CD14-positive monocyte (primary cell): Measurements from ENCODE around the gene PRPF38B. TPM values are rescaled to one million over a fixed set of nuclear protein-coding genes. Genes with fewer than 3 reads are reported as not detected.

Experiments
- DNase-seq, 3 donors: peaks; one replicate each; pipeline ENCODE4 v3.0.0-alpha.2; 2011 to 2022
- H2AFZ ChIP-seq: 2 replicates; pipeline ENCODE4 v1.6.0; 2012; ENCODE audit warnings: mild to moderate bottlenecking, low read depth, low read length, inconsistent platforms; ENCODE audit not compliant: insufficient read depth, poor library complexity, severe bottlenecking
- H3K27ac ChIP-seq, 2 donors: 1 replicate in 1 of 2; 2 replicates in 1 of 2; pipeline ENCODE4 v1.5.1; 2012 to 2013; ENCODE audit warnings: low read length in 2 of 2, control low read depth in 1 of 2, inconsistent platforms in 1 of 2, low read depth in 1 of 2, mild to moderate bottlenecking in 1 of 2
- H3K27me3 ChIP-seq, 2 donors: one replicate each; pipeline versions ENCODE4 v1.6.0 to v1.6.1; 2011 to 2013; ENCODE audit warnings: low read length in 2 of 2; ENCODE audit not compliant: control insufficient read depth in 2 of 2, insufficient read depth in 2 of 2
- H3K36me3 ChIP-seq, 2 donors: replicated peaks in 1 of 2; 1 replicate in 1 of 2; 2 replicates in 1 of 2; pipeline versions ENCODE4 v1.5.1 to v1.6.1; 2012 to 2013; ENCODE audit warnings: low read length in 2 of 2, control low read depth in 1 of 2, inconsistent platforms in 1 of 2, mild to moderate bottlenecking in 1 of 2; ENCODE audit not compliant: insufficient read depth in 2 of 2, control insufficient read depth in 1 of 2
- H3K4me1 ChIP-seq, 2 donors: 1 replicate in 1 of 2; 2 replicates in 1 of 2; pipeline versions ENCODE4 v1.5.1 to v1.6.1; 2012 to 2013; ENCODE audit warnings: low read length in 2 of 2, control low read depth in 1 of 2, inconsistent platforms in 1 of 2, mild to moderate bottlenecking in 1 of 2, moderate library complexity in 1 of 2; ENCODE audit not compliant: insufficient read depth in 2 of 2, control insufficient read depth in 1 of 2
- H3K4me2 ChIP-seq: replicated peaks from 2 replicates; pipeline ENCODE3; 2012; ENCODE audit warnings: low read length, moderate library complexity, mild to moderate bottlenecking; ENCODE audit not compliant: poor library complexity, severe bottlenecking; ENCODE audit errors: extremely low read depth
- H3K4me3 ChIP-seq, 3 experiments: fragments of 200-600 bp in 1 of 3; sonication (generic) in 1 of 3; replicated peaks in 1 of 3; 1 replicate in 2 of 3; 2 replicates in 1 of 3; pipeline ENCODE4 v1.5.1; 2011 to 2013; ENCODE audit warnings: low read length in 3 of 3, mild to moderate bottlenecking in 3 of 3, control low read depth in 2 of 3, low read depth in 2 of 3, inconsistent platforms in 1 of 3, moderate library complexity in 1 of 3
- H3K79me2 ChIP-seq: 2 replicates; pipeline ENCODE4 v1.6.0; 2012; ENCODE audit warnings: mild to moderate bottlenecking, control low read depth, inconsistent platforms, low read length, moderate library complexity; ENCODE audit not compliant: insufficient read depth
- H3K9ac ChIP-seq: 2 replicates; pipeline ENCODE4 v1.6.0; 2017; ENCODE audit warnings: low read length, mild to moderate bottlenecking; ENCODE audit not compliant: insufficient read depth, poor library complexity, severe bottlenecking
- H3K9me3 ChIP-seq, 2 donors: replicated peaks in 1 of 2; 1 replicate in 1 of 2; 2 replicates in 1 of 2; pipeline versions ENCODE4 v1.5.1 to v1.6.1; 2012 to 2013; ENCODE audit warnings: low read length in 2 of 2, control low read depth in 1 of 2; ENCODE audit not compliant: control insufficient read depth in 1 of 2, insufficient read depth in 1 of 2
- H4K20me1 ChIP-seq: 2 replicates; pipeline ENCODE4 v1.6.0; 2012; ENCODE audit warnings: mild to moderate bottlenecking, low read length, control low read depth, moderate library complexity; ENCODE audit not compliant: insufficient read depth
- H3K27ac Mint-ChIP-seq, 7 donors: one replicate each; pipeline ENCODE4 v1.8.0; 2020; ENCODE audit warnings: mild to moderate bottlenecking in 7 of 7, mixed read lengths in 7 of 7, moderate library complexity in 6 of 7, inconsistent platforms in 2 of 7
- H3K27me3 Mint-ChIP-seq, 3 donors: one replicate each; pipeline ENCODE4 v1.8.0; 2021 to 2022; ENCODE audit warnings: low read depth in 3 of 3, mild to moderate bottlenecking in 3 of 3, mixed read lengths in 3 of 3, moderate library complexity in 3 of 3, inconsistent platforms in 1 of 3
- H3K36me3 Mint-ChIP-seq, 2 donors: one replicate each; pipeline ENCODE4 v1.8.0; 2020; ENCODE audit warnings: mixed read lengths in 2 of 2, inconsistent platforms in 1 of 2, mild to moderate bottlenecking in 1 of 2
- H3K4me1 Mint-ChIP-seq: one replicate; pipeline ENCODE4 v1.8.0; 2020; ENCODE audit warnings: mild to moderate bottlenecking, mixed read lengths
- H3K4me3 Mint-ChIP-seq, 2 donors: one replicate each; pipeline ENCODE4 v1.8.0; 2020; ENCODE audit warnings: mild to moderate bottlenecking in 2 of 2, mixed read lengths in 2 of 2, moderate library complexity in 1 of 2
- H3K9me3 Mint-ChIP-seq, 7 donors: one replicate each; pipeline ENCODE4 v1.8.0; 2020 to 2022; ENCODE audit warnings: mixed read lengths in 7 of 7, mild to moderate bottlenecking in 6 of 7, moderate library complexity in 6 of 7, inconsistent platforms in 2 of 7
- WGBS: methylation state at CpG from one replicate; pipeline ENCODE4 v1.1.5; 2013; ENCODE audit warnings: missing lambda C conversion rate; ENCODE audit not compliant: insufficient coverage; 5-methylcytosine and 5-hydroxymethylcytosine counted together
- intact Hi-C, 2 donors: fragments of 100-400 bp; cut with micrococcal nuclease; formaldehyde crosslinking; loops; one replicate each; pipeline versions ENCODE4 v1.15.0 to v1.15.1; 2023
- polyA plus RNA-seq, 3 donors: library from polyadenylated mRNA; depleted of rRNA in 1 of 3; unstranded in 2 of 3; stranded (reverse) in 1 of 3; fragments of 300-500 nt in 2 of 3; fragments of >200 nt in 1 of 3; fragmentation: Illumina TruSeq in 2 of 3; gene quantifications; 1 replicate in 2 of 3; 2 replicates in 1 of 3; pipeline ENCODE4 v1.2.3, GENCODE V29; 2012 to 2021
- TF ChIP-seq, protein P1 (sequence below): fragments of 200-600 bp; IDR thresholded peaks from one replicate; pipeline ENCODE4 v1.8.0; 2022; ENCODE audit warnings: antibody characterized with exemption, mild to moderate bottlenecking

PRPF38B gene
- polyA plus RNA-seq, 3 donors: 4.9 to 29.9 (median 8.3) TPM

DNA sequence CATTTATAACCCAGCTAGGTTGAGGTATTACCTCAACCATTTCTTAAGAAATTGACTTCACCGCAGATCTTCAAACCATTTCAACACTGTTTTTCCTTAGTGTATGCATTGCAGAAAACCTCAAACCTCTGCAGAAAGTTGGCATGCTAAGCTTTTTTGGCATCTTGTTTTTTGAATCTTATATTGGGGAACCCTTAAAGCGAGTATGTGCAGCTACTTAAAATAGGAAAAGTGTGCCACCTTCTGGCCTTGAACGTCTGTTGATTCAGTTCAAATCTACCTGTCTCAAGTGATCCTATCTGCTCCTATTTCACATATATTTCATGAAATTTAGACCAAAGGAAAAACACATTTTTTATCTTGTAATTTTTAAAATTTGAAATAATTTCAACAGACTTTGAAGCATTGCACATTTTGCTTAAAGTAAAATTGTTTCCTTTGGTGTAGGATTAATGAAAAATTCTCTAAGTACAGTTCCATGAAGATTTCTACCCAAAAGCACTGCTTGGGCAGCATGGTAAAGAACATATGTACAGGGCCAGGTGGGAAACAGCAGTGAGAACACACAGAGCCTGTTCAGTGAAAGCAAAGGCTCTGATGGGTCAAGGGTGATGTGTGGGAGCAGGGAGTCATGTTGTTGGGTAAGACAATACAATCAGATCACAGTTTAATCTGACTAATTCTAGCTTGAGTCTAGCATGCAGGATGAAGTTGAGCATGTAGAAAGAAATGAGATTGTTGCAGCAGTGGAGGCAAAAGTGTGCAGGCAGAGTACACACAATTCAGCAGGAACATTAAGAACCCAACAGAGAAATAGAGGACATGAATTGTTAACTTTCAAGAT is 48.4 kb upstream of the PRPF38B start:
- TF ChIP-seq, protein P1, sequence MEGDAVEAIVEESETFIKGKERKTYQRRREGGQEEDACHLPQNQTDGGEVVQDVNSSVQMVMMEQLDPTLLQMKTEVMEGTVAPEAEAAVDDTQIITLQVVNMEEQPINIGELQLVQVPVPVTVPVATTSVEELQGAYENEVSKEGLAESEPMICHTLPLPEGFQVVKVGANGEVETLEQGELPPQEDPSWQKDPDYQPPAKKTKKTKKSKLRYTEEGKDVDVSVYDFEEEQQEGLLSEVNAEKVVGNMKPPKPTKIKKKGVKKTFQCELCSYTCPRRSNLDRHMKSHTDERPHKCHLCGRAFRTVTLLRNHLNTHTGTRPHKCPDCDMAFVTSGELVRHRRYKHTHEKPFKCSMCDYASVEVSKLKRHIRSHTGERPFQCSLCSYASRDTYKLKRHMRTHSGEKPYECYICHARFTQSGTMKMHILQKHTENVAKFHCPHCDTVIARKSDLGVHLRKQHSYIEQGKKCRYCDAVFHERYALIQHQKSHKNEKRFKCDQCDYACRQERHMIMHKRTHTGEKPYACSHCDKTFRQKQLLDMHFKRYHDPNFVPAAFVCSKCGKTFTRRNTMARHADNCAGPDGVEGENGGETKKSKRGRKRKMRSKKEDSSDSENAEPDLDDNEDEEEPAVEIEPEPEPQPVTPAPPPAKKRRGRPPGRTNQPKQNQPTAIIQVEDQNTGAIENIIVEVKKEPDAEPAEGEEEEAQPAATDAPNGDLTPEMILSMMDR: peak; percentile 68
- Mint-ChIP-seq H3K36me3 (peaks cover 7 to 13% of the 10 kb centered on the region in 2 donors), H3K4me3 (no peak overlapping the region), H3K27ac (peak overlapping the region in 1 of 7 donors; percentile 20), H3K9me3 (peaks cover 1 to 10% (median 7%) of the 10 kb centered on the region in 7 donors), H3K27me3 (peaks cover 0 to 2% (median 1%) of the 10 kb centered on the region in 3 donors), H3K4me1 (peaks cover 51% of the 10 kb centered on the region)
- Histone ChIP-seq H3K9ac (no peak overlapping the region), H3K4me2 (no peak overlapping the region), H3K9me3 (peaks cover 0 to 8% of the 10 kb centered on the region in 2 donors), H3K4me3 (no peak overlapping the region), H3K79me2 (no peaks in the 10 kb centered on the region), H3K36me3 (peaks cover 0 to 7% of the 10 kb centered on the region in 2 donors), H3K27me3 (no peaks in the 10 kb centered on the region), H3K27ac (no peak overlapping the region), H2AFZ (no peak overlapping the region), H3K4me1 (peaks cover 32 to 36% of the 10 kb centered on the region in 2 donors), H4K20me1 (no peaks in the 10 kb centered on the region)
- WGBS: no CpG with 5 or more reads among the region's 3 CpGs
- intact Hi-C loops: loop anchor here (2.0 to 10.0 kb wide), 3 partner anchors 79 to 131 kb away; partner anchors contain the start of gene EEIG2 (in 1 of the 2)
- DNase-seq: peak; percentile 33 to 56 (median 52)

DNA sequence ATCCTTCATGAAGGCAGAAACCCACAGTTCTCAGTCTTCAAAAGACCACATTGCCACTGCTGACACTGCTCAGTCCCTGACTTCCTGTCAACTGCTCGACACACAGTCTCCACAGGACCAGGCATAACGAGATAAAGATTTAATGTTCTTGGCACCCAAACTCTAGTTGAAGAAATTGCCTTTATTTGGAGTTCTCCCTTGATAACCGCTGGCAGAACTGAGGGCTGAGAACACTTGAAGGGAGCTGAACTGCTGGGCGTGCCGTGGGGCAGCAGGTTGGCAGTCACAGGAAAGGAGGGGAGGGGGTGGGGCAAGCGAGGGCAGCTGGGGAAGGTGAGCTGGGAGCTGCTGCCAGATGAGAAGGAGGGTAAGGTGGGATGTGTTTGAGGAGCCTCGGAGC is 47.1 kb upstream of the PRPF38B start:
- Mint-ChIP-seq H3K27ac (peak overlapping the region in 4 of 7 donors; percentile 9 to 98 (median 62)), H3K4me3 (no peak overlapping the region), H3K36me3 (peaks cover 13 to 15% of the 10 kb centered on the region in 2 donors), H3K9me3 (peaks cover 0 to 10% (median 5%) of the 10 kb centered on the region in 7 donors), H3K27me3 (peaks cover 0 to 2% (median 1%) of the 10 kb centered on the region in 3 donors), H3K4me1 (peaks cover 51% of the 10 kb centered on the region)
- Histone ChIP-seq H3K27ac (no peak overlapping the region), H3K36me3 (peaks cover 4 to 14% of the 10 kb centered on the region in 2 donors), H3K79me2 (no peaks in the 10 kb centered on the region), H3K4me2 (no peak overlapping the region), H2AFZ (peak overlapping the region; percentile 69), H3K4me1 (peaks cover 32 to 36% of the 10 kb centered on the region in 2 donors), H3K4me3 (no peak overlapping the region), H3K9me3 (peaks cover 0 to 9% of the 10 kb centered on the region in 2 donors), H4K20me1 (no peaks in the 10 kb centered on the region), H3K9ac (no peak overlapping the region), H3K27me3 (no peaks in the 10 kb centered on the region)
- DNase-seq: no peak
- WGBS: 11% methylated on average over 5 of the region's 7 CpGs
- intact Hi-C loops: loop anchor here (5.0 to 10.0 kb wide), 3 partner anchors 80 to 133 kb away; partner anchors contain the start of genes EEIG2 (in 1 of the 2) and STXBP3 (in 1 of the 2)
- TF ChIP-seq, protein P1: no peak
